GM21515 (cell line): ENCODE data around the gene UROC1.

Source experiments
- ATAC-seq: cut with Tn5 transposase; IDR thresholded peaks from one replicate; pipeline ENCODE4 v1.9.1; 2021; ENCODE audit not compliant: unreplicated experiment

UROC1 gene

DNA sequence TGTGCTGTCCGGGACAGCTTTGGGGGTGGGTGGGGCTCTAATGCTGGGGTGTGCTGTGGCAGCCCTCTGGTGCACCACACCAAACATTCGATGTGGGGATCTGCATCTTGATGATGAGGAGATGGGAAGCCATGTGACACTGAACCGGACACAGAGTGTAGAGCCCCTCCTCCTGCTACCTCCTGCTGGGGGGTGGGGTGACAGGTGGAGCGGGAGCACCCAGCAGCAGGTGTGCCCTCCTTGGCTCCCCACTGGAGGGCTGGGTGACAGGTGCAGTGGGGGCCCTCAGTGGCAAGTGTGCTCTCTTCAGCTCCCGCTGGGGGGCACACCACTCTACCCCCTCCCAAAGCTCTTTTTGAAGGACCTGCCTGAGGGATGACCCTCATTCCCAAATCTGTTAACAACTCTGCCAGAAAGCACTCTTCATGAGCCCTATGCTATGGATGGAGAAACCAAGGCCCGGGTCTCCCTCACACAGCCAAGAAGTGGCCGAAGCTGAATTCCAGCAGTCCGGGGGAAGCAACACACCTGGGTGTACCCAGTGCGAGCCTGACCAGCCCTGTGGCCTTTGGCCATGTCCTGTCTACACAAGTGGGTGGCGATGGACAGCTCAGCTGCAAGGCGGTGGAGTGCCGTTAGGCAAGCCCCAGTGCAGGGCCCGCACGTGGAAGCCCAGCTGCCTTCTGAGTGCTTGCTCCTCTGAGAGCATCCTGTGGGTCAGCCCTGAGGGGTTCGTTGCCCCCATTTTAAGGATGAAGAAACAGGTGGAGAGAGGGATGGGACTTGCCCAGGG, 609 bp upstream of the UROC1 start:
- no peak for ATAC-seq

DNA sequence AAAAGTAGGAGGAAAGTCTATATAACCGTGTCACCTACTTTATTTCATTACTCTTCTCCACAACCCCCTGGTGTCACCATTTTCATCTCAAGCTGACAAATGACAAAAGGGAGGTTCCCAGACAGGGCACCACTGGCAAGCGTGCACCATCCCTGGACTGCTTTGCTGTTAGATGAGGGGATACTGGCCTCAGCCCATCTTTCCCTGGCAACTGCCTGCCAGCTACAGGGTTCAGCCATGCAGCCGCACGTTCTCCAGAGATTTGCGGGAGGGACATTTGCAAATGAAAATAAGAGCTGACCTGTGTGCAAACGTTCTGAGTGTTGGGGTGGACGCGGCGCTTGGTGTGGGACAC, 660 bp downstream of the UROC1 start:
- ATAC-seq = no peak

DNA sequence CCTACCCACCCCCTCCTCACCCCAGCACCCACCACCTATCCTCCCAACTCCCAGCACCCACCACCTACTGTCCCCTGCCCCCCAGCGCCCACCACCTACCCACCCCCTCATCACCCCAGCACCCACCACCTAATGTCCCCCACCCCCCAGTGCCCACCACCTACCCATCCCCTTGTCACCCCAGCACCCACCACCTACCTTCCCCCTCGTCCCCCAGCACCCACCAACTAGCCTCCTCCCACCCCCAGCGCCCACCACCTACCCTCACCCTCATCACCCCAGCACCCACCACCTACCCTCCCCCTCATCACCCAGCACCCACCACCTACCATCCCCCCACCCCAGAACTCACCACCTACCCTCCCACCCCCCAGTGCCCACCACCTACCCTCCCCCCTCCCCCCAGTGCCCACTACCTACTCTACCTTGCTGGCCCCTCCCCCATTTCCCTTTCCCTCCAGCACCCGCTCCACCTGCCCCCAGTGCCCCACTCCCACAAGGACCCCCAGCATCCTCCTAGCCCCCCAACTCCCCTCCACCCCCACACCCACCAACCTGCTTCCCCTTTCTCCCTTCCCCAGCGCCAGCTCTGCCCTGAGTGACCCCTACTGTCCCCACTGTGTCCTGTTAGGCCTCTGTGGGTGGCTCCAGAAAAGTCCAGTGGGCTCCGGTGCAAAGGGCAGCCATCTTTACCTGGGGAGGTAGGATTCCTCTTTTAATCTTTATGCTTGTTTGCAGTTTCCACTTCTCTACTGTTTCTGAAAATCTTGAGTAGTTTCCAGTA, 1.2 kb downstream of the UROC1 start:
- no peak for ATAC-seq

DNA sequence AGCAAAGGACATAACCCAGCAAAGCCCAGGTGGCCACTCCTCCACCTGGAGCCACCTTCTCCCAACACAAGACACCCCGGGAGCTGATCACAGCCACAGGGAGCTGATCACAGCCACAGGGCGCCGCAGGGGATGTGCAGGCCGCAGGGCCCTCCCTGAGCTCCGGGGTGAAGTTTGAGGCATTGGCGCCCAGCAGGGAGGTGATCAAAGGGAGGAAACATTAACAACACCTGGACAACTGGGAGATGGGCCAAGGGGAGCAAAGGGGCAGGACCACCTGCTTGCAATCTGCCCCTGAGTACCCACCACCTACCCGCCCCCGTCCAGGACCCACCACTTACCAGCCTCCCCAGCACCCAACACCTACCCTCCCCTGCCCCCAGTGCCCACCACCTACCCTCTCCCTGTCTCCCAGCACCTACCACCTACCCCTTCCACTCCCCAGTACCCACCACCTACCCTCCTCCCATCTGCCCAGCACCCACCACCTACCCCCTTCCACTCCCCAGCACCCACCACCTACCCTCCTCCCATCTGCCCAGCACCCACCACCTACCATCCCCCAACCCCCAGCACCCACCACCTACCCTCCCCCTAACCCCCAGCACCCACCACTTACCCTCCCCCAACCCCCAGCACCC, 2.4 kb downstream of the UROC1 start:
- no peak for ATAC-seq

DNA sequence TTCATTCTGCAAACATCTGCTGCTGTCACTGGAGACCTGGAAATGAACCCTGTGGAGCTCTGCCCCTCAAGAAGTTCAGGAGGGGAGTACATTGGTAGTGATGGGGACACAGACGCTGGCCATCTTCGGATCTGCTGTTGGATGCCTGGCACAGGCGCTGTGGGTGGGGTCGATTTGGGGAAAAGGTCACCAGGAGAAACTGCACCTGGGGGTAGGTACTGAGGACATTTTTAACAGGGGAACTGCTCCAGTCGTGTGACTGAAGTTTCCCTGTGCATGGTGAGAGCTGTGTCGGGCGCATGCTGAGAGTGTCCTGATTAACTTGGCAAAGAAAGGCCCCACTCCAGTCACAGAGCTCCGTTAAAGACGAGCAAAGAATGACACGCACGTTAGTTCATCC, 3.4 kb downstream of the UROC1 start:
- ATAC-seq = no peak

DNA sequence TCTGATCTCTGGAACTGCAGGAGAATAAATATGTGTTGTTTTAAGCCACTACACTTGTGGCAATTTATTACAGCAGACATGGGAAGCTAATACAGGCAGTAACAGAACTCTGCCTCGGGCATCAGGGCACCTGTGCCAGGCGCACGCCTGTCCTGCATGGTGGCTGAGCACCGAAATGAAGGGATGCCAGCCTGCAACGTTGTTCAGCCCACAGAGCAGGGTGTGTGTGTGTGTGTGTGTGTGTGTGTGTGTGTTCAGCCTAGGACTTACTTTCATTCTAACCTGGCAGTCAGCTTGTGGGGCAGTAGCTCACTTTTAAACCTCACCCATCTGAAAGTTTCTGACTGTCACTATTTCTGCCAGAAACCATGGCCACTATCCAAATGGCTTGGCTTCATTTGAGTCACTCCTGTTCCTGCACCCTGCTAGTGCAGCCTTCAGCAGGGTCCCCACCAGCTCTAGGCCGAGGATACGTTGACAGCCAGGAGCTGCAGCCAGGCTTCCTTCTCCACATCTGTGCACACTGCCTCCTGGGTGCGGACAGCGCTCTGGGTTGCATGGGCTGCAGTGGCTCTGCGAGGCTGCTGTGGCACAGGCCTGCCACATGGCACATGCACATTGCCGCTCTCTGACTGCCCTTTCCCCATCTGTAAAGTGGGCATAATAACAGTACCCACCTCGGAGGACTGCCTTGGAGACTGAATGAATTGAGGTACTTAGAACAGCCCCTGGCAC, 4.5 kb downstream of the UROC1 start:
- ATAC-seq = no peak

DNA sequence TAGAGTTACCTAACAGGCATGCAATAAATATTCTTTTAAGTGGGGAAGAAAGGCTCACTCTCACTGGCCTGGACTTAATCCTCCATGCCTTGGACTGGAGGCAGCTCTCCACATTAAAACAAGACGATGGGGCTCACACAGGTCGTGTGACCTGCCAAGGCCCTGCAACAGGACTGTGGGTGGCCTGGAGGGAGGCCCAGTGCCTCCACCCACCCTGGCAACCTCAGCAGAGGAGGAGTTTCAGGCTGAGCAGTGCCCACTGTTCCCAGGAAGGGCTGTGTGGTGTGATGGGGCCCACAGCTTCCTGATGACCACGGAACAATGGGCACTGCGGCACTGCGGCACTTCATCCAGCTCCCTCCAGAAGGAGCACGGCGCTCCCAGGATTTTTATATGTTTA, 5.5 kb downstream of the UROC1 start:
- ATAC-seq = no peak

DNA sequence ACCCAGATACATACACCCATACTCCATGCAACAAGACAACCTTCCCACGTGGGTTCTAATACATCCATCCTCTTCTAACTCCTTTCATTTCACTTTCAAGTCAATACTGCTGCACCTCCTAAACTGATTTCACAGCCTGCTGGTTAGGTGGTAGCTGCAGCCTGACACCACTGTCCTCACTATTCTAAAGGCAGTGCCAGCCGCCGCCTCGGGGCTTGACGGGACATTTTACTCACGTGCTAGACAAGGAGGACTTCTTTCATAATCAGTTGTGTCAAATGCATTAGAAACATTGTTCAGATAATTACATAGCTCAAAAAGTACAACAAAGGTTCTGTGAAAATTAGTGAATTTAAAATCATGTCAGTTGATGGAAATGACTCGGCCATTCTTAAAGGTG, 6.3 kb downstream of the UROC1 start:
- no peak for ATAC-seq

DNA sequence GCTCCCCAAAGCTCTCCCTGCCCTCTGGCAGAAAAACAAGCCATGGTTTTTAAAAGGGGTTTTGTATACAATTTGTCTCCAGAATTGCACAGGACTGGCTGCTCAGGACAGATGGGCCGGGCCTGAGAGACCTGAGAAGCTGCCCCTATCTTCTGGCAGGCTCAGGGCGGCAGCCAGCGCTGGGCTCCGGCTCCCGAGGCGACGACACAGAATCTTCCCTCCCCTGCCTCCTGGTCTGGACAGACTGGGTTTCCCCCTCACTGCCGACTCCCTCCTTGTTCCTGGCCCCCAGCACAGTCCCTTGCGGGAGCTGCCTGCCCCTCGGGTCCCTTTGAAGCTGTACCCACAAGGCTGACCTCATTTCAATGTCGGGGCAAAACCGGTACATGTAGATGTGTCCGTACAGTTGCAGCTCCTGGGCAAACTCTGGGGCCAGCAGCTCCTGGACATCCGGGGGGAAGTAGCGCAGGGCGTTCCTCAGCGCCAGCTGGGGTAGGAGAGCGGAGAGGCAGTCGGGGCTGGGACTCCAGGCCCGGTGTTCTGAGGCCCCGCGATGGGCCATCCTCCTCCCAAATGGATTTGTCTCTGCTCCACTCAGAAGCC, 7.2 kb downstream of the UROC1 start:
- no peak for ATAC-seq

DNA sequence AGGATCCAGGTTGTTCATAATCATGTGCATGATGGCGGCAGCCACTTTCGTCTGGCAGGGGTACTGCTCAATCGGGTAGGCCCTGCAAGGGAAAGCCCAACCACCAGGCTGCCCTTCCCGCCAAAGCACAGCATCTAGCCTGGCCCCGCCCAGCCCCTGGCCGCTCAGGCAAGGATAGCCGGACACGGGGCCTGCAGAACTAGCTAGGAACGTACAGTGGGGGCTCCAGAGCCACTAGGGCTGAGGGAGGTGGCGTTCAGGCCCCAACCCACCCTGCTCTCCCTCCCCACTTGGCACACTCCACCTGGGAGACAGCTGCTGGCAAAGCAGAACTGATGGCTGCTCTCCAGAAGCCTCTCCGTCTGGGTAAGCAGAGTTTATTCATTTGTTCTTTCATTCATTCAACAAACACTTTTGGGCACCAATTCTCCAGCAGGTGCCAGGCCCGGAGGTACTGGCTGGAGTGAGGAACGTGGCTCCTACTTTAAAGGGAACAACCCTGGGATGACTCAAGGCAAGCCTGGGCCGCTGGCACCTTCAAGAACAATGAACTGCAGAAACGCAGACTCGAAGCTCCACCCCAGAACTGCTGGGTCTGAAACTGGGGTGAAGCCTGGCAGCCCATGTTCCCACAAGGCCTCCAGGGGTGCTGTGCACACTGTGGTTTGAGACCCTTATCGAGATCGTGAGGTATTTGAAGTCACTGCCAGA, 7.8 kb downstream of the UROC1 start:
- no peak for ATAC-seq

DNA sequence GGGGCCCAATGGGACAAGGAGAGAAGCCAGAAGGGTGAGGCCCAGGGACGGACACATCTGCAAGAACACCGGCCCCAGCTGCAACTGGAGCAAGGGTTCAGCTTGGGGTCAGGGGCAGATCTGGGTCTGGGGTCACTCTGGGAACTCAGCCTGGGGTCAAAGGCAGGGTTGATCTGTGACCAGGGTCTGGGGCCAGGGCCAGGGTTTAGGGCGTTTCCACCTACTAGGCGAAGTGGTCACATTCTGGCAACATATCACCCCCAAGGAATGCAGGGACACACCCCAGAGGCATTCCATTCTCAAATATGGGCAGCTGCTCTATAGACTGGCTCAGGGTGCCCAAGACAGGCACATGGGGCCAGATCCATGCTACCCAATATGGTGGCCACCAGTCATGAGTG, 9.0 kb downstream of the UROC1 start:
- ATAC-seq = no peak

DNA sequence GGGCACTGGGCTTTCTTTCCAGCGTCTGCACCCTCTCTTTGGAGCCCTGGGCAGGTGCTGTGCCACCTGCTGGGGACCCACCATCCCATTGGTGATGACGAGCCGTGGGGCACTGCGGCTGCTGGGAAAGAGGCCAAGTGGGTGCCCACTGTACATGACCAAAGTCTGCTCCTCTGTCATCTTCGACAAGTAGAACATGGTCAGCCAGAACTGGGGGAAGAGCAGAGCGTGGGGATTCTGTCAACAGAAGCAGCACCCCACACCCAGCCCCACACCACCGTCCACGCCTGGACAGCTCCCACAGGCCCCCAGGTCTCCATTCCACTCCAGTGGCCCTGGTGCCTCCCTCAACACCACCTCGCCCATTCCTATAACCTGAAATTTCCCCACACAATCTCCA, 9.7 kb downstream of the UROC1 start:
- ATAC-seq = no peak

DNA sequence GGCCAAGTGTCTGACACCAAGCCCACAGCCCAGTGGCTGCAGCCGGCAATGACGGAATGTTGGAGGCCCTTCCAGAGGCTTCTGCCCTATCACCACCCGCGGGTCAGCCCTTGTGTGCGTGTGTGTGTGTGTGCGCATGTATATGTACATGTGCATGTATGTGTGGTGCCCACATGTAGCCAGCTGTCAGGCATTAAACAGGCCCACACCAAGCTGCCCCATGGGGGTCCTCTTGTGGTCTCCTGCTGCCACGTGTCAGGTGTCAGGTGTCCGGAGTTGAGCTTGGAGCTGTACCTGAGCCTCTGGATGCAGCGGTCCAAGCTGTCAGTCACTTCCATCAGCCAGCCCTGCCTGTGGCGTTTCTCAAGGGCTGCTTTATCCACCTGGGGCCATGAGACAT, 13.9 kb downstream of the UROC1 start:
- no peak for ATAC-seq

DNA sequence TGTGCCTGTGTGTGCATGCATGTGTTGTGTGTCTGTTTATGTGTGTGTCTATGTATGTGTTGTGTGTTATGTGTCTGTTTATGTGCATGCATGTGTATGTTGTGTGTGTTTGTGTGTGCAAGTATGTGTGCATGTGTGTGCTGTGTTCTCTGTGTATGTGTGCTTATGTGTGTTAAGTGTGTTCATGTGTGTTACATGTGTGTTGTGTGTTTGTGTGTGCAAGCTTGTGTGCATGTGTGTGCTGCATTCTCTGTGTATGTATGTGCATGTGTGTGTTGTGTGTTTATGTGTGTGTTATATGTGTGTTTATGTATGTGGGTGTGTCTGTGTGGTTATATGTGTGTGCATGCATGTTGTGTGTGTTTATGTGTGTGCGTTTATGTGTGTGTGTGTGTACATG, 14.9 kb downstream of the UROC1 start:
- ATAC-seq = no peak

DNA sequence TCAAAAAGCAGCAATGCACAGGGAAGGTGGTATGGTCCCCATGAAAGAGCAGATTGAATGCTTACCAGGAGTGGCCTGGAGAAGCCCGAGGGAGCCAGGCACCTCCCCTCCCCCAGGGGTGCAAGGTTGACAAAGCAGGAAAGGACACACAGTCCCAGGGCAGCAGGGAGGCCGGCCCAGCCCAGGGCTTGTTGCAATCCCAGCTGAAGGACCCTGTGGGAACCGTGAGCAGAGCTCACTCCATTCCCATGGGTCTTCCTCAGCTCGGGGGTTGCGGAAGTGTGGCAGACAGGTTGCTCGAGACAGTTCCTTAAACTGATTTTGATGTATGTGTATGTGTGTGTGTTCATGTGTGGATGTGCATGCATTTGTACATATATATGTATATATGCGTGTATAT, 15.8 kb downstream of the UROC1 start:
- ATAC-seq = no peak

DNA sequence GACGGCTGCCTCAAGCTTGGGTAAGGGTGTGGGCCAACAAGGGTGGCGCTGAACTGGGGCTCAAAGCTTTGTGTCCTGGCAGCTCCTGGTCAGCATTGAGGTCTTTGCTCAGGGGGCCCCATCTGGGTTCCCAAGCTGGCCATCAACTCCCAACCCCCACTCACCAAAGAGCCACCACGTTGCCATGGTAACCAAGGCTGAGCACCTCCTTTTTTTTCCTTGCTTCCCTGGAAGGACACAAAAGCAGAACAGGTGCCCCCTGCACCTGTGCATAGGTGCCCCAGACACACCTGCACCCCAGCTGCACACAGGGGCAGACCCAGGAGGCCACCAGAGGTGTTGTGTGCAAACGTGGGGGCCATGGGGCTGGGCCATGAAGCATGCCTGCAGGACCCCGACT, 16.5 kb downstream of the UROC1 start:
- ATAC-seq = no peak

DNA sequence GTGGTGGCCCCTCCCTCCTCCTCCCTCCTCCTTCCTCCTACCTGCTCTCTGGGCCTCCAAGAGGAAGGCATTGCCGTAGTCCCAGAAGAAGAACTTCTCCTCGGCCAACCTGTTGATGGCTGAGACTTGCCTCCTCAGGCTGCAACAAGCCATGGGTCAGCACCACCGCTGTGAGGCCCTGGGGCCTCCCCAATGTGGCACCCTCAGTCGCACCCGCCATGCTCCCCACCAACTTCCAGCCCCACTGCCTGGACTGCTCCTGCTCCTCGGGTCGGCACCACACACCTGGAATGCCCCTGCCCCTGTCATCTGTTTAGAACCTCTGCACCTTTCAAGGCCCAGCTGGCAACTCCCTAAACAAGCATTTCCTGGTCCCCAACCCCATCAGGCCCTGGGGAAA, 17.6 kb downstream of the UROC1 start:
- ATAC-seq = no peak

DNA sequence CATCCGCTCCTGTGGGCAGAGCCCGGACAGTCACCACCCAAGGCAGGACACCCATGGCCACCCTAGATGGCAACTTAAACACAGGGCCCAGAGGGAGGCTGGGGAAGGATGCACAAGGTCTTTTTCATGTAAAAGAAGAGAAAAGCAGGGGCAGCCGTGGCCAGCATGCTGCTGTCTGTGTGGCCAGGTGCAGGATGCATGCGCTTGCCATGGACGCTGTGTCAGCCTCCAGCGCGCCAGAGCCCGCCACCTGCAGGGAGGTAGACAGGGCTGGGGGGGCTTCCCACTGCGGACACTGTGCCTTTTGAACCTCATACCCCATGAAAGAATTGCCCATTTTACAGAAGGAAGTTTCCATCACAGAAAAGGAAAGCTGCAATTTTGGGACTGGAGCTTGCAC, 18.2 kb downstream of the UROC1 start:
- ATAC-seq = no peak

DNA sequence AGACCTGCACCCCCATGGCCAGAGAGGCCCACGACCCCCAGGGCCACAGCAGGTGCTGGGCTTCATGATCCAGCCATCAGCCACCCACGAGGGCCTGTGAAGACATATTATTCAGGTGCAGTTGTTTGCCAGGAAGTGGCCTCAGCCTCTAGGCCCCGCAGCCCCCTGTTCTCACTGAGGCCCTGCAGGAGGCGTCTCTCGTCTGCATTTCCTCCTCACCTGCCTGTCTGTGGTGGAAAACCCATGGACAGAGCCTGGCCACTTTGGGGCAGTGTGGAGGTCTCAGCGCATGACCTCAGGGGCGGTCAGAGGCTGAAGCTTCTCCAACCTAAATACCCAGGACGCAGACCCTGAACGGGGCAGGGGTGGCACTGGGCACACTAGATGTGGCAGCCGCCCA, 18.6 kb downstream of the UROC1 start:
- ATAC-seq = no peak

DNA sequence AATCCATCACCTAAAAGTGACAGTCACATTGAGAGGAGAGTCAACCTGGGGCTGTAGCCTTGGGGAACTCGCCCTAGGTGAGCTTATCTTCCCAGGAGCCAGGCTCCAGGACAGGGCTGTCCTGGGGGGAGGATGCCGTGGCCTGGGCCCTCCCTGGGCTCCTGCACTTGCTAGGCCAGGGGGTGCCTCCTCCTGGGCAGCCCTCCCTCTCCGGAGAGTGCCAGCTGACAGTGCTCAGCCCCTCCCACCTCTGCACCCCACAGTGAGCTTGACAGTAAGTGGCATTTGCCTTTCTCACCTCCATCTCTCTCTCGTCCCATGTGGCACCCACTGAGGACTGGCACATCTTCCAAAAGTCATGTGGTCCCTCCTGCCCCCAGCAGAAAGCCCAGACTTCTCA, 19.1 kb downstream of the UROC1 start:
- ATAC-seq = no peak

DNA sequence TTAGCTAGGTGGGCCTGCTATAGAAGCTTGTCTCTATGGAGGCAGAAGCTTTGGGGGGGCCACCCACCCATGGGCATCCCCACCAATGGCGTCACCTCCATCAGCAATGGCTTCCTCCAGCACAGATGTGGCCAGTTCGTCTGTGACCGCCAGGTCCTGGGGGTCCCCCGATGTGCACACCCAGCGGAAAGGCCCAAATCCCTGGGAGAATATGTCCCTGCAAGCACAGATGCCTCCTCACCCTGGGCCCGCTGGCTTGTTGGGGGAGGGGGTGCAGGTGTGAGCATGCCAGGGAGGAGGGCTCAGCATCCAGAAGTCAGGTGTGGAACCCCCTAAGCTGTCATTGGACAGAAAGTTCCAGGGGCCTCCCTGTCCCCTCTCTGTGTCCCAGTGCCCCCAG, 19.6 kb downstream of the UROC1 start:
- ATAC-seq = no peak
